Neural progenitor cell (in vitro differentiated cells): ENCODE measurements around the gene DIAPH3. TPM values are rescaled to one million over a fixed set of nuclear protein-coding genes. Genes with fewer than 3 reads are reported as not detected.

Experiments
- DNase-seq: peaks from one replicate; pipeline ENCODE4 v3.0.0-alpha.2; 2016; ENCODE audit warnings: low spot score
- H2AFZ ChIP-seq: fragments of 200-600 bp; sonication (generic); replicated peaks from 2 replicates; pipeline ENCODE4 v1.6.1; 2016; ENCODE audit warnings: antibody characterized with exemption
- H3F3A ChIP-seq: fragments of 200-600 bp; sonication (generic); 2 replicates; pipeline ENCODE4 v1.6.1; 2016; ENCODE audit warnings: antibody characterized with exemption, low read depth
- H3K27ac ChIP-seq: fragments of 200-600 bp; sonication (generic); 2 replicates; pipeline ENCODE4 v1.5.1; 2016; ENCODE audit warnings: mild to moderate bottlenecking
- H3K27me3 ChIP-seq: fragments of 200-600 bp; sonication (generic); 2 replicates; pipeline ENCODE4 v1.6.1; 2016; ENCODE audit warnings: mild to moderate bottlenecking, moderate library complexity
- H3K36me3 ChIP-seq: fragments of 200-600 bp; sonication (generic); 2 replicates; pipeline ENCODE4 v1.5.1; 2016
- H3K4me1 ChIP-seq: fragments of 200-600 bp; sonication (generic); 2 replicates; pipeline ENCODE4 v1.6.1; 2016; ENCODE audit warnings: mixed run types
- H3K4me2 ChIP-seq: fragments of 200-600 bp; sonication (generic); 2 replicates; pipeline ENCODE4 v1.6.1; 2016
- H3K4me3 ChIP-seq: fragments of 200-600 bp; sonication (generic); 2 replicates; pipeline ENCODE4 v1.5.1; 2016
- H3K79me2 ChIP-seq: fragments of 200-600 bp; sonication (generic); 2 replicates; pipeline ENCODE4 v1.6.1; 2016; ENCODE audit warnings: low read depth
- H3K9ac ChIP-seq: fragments of 200-600 bp; sonication (generic); 2 replicates; pipeline ENCODE4 v1.6.1; 2016
- H3K9me3 ChIP-seq: fragments of 200-600 bp; sonication (generic); 2 replicates; pipeline ENCODE4 v1.5.1; 2016; ENCODE audit warnings: low read depth
- H4K20me1 ChIP-seq: fragments of 200-600 bp; sonication (generic); 2 replicates; pipeline ENCODE4 v1.6.1; 2016; ENCODE audit warnings: low read depth
- H3K27ac Mint-ChIP-seq: 3 replicates; pipeline ENCODE4 v1.8.0; 2021; ENCODE audit warnings: mixed read lengths
- H3K27me3 Mint-ChIP-seq: 2 replicates; pipeline ENCODE4 v1.8.0; 2022; ENCODE audit warnings: low read depth, mild to moderate bottlenecking, inconsistent platforms, moderate library complexity, mixed read lengths; ENCODE audit not compliant: insufficient read depth
- H3K36me3 Mint-ChIP-seq: 3 replicates; pipeline ENCODE4 v1.8.0; 2021; ENCODE audit warnings: mixed read lengths
- H3K4me1 Mint-ChIP-seq: 3 replicates; pipeline ENCODE4 v1.8.0; 2021; ENCODE audit warnings: mixed read lengths
- H3K4me3 Mint-ChIP-seq: 3 replicates; pipeline ENCODE4 v1.8.0; 2021; ENCODE audit warnings: mild to moderate bottlenecking, moderate library complexity, mixed read lengths
- H3K9me3 Mint-ChIP-seq: 3 replicates; pipeline ENCODE4 v1.8.0; 2020; ENCODE audit warnings: mixed read lengths
- EZH2 ChIP-seq: fragments of 200-600 bp; sonication (generic); IDR thresholded peaks from 2 replicates; pipeline ENCODE4 v1.6.1; 2017; ENCODE audit warnings: antibody characterized with exemption, mild to moderate bottlenecking, moderate library complexity
- EZH2phosphoT487 ChIP-seq: fragments of 200-600 bp; sonication (generic); IDR thresholded peaks from 2 replicates; pipeline ENCODE4 v1.6.1; 2017; ENCODE audit warnings: antibody characterized with exemption
- total RNA-seq: library from RNA; depleted of rRNA; stranded (reverse); fragments of >200 nt; gene quantifications from 2 replicates; pipeline ENCODE4 v1.2.3, GENCODE V29; 2015; ENCODE audit warnings: low replicate concordance
- TF ChIP-seq, protein P1 (sequence below): fragments of 200-600 bp; sonication (generic); IDR thresholded peaks from 2 replicates; pipeline ENCODE4 v1.5.1; 2017; ENCODE audit warnings: antibody characterized with exemption, mild to moderate bottlenecking

The DIAPH3 gene
- total RNA-seq, 1 donor from 2014 or later: 51.5 TPM

DNA sequence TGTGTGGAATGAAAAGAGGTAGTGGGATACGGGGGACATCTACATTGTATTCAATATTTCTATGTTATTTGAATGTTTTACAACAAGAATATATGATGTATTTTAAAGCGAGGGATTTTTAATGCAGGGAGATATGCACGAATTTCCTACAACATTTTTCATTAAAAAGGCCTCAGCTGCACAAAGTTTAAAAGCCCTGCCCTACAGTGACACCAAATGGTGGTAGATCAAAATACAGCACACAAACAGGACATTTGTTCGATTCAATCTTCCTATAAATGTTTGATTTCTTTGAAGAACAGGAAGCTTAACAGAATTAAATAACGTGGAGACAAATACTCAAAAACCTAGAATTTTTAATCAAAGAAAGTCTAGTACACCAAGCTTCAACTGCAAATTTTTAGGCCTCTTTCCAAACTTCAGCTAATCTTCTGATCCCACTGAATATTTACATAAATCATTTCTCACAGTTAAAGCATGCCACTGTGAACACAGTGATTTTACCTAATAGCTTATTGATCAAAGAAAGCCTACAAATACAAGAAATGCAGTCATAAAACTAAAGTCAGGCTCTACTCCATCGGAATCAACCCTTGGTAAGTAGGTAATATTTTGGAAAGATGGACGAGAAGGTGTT, 257.2 kb downstream of the DIAPH3 start:
- Histone ChIP-seq H3K79me2 (no peaks in the 10 kb centered on the region), H3K27me3 (no peaks in the 10 kb centered on the region), H3F3A (no peaks in the 10 kb centered on the region), H3K9me3 (no peaks in the 10 kb centered on the region), H4K20me1 (no peaks in the 10 kb centered on the region), H3K4me3 (no peak overlapping the region), H3K9ac (no peak overlapping the region), H3K4me2 (no peak overlapping the region), H3K36me3 (no peaks in the 10 kb centered on the region), H2AFZ (no peak overlapping the region), H3K4me1 (no peaks in the 10 kb centered on the region), H3K27ac (no peak overlapping the region)
- DNase-seq: peak; percentile 33
- TF ChIP-seq, protein P1, sequence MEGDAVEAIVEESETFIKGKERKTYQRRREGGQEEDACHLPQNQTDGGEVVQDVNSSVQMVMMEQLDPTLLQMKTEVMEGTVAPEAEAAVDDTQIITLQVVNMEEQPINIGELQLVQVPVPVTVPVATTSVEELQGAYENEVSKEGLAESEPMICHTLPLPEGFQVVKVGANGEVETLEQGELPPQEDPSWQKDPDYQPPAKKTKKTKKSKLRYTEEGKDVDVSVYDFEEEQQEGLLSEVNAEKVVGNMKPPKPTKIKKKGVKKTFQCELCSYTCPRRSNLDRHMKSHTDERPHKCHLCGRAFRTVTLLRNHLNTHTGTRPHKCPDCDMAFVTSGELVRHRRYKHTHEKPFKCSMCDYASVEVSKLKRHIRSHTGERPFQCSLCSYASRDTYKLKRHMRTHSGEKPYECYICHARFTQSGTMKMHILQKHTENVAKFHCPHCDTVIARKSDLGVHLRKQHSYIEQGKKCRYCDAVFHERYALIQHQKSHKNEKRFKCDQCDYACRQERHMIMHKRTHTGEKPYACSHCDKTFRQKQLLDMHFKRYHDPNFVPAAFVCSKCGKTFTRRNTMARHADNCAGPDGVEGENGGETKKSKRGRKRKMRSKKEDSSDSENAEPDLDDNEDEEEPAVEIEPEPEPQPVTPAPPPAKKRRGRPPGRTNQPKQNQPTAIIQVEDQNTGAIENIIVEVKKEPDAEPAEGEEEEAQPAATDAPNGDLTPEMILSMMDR: peak; percentile 69
- TF ChIP-seq EZH2phosphoT487: no peak
- no peak for TF ChIP-seq EZH2
- peaks cover 2% of the 10 kb centered on the region for H3K27me3 Mint-ChIP-seq
- no peaks in the 10 kb centered on the region for H3K9me3 Mint-ChIP-seq
- H3K36me3 Mint-ChIP-seq: no peaks in the 10 kb centered on the region
- no peak overlapping the region for H3K4me3 Mint-ChIP-seq
- no peak overlapping the region for H3K27ac Mint-ChIP-seq
- no peaks in the 10 kb centered on the region for H3K4me1 Mint-ChIP-seq

DNA sequence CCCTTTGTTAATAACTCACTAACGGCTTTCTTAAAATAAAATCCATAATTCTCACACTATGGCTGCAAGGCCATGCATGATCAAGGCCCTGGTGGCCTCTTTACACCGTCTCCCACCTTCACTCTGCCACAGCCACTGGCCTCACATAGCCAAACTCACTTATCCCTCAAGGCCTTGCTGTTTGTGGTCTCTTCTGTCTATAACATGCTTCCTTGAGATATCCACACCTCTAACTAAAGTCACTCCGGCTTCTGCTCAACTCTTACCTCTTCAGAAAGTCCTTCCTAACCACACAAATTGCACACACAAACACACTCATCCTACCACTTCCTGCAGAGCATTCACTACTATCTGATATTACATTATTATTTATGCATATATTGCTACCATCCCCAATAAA, 262.5 kb downstream of the DIAPH3 start:
- Histone ChIP-seq H3F3A (no peaks in the 10 kb centered on the region), H3K9me3 (no peaks in the 10 kb centered on the region), H4K20me1 (no peaks in the 10 kb centered on the region), H3K79me2 (no peaks in the 10 kb centered on the region), H3K4me2 (no peak overlapping the region), H3K4me1 (no peaks in the 10 kb centered on the region), H3K27ac (no peak overlapping the region), H3K27me3 (no peaks in the 10 kb centered on the region), H3K9ac (no peak overlapping the region), H2AFZ (no peak overlapping the region), H3K36me3 (no peaks in the 10 kb centered on the region), H3K4me3 (no peak overlapping the region)
- Mint-ChIP-seq H3K36me3 (no peaks in the 10 kb centered on the region), H3K4me3 (no peak overlapping the region), H3K9me3 (no peaks in the 10 kb centered on the region), H3K27me3 (peaks cover 4% of the 10 kb centered on the region), H3K4me1 (no peaks in the 10 kb centered on the region), H3K27ac (no peak overlapping the region)
- DNase-seq: no peak
- no peak for TF ChIP-seq EZH2phosphoT487
- TF ChIP-seq EZH2: no peak
- TF ChIP-seq, protein P1: no peak

DNA sequence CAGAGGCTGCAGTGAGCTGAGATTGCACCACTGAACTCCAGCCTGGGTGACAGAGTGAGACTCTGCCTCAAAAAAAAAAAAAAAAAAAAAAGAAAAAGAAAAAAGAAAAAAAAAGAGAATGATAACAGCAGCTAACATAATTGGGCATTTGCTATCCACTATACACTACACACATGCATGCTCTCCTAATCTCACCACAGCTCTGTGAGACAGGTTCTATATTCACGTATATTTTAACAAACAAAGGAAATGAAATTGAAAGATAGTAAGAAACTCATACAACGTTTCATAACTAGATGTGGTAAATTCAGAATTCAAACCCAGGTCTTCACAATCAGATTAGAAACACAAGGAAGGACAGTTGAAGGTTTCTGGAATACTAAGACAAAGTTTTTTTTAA, 265.7 kb downstream of the DIAPH3 start:
- no peaks in the 10 kb centered on the region for H3K36me3 Mint-ChIP-seq
- Histone ChIP-seq H3F3A (no peaks in the 10 kb centered on the region), H3K27me3 (no peaks in the 10 kb centered on the region), H3K9ac (no peak overlapping the region), H3K4me1 (no peaks in the 10 kb centered on the region), H3K4me2 (no peak overlapping the region), H3K36me3 (no peaks in the 10 kb centered on the region), H3K9me3 (no peaks in the 10 kb centered on the region), H3K27ac (no peak overlapping the region), H2AFZ (no peak overlapping the region), H3K79me2 (no peaks in the 10 kb centered on the region), H4K20me1 (no peaks in the 10 kb centered on the region), H3K4me3 (no peak overlapping the region)
- peaks cover 6% of the 10 kb centered on the region for H3K4me1 Mint-ChIP-seq
- peaks cover 2% of the 10 kb centered on the region for H3K27me3 Mint-ChIP-seq
- no peak overlapping the region for H3K4me3 Mint-ChIP-seq
- no peak for DNase-seq
- TF ChIP-seq EZH2 (no peak), EZH2phosphoT487 (no peak)
- TF ChIP-seq, protein P1: no peak
- H3K9me3 Mint-ChIP-seq: no peaks in the 10 kb centered on the region
- H3K27ac Mint-ChIP-seq: no peak overlapping the region
